Fibroblast of skin of abdomen (primary cell): ENCODE data around the gene RGS16.

Source experiments
- DNase-seq: peaks from one replicate; pipeline ENCODE4 v3.0.0-alpha.2; 2013

The RGS16 gene

DNA sequence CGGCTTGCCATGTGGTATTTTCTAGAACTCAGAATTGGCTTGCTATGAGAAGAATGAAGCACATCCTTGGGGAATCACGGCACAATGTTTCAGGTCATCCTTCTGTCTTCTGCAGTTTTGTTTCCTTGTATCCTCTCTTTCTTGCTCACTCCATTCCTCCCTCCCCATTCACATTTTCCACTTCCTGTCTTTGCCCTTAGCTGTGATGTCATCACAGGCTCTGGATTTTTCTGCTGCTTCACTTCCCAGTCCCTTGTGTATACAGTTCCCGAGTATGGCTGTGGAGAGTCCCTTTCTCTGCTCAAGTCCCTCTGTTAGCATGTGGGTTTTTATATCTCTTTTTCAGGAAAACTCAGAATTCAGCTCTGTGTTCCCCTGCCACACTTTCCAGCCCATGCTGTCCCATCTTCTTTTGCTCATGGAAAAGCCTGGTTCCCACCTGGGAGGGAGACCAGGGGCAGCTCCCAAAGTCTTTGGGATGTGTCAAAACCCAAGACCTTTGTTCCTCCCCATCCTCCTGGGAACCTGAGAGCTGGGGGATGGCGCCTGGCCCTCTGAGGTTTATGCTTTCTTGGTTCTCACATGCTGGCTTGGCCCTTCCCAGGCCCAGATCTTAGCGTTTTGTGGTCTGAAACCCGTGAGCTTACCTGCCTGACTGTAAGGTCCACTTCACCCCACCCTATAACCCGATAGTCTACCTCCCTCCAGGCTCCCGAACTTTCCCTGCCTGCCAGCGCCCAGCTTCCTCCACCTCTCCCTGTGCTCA is 4.8 kb upstream of the RGS16 start:
- peak; percentile 47 for DNase-seq

DNA sequence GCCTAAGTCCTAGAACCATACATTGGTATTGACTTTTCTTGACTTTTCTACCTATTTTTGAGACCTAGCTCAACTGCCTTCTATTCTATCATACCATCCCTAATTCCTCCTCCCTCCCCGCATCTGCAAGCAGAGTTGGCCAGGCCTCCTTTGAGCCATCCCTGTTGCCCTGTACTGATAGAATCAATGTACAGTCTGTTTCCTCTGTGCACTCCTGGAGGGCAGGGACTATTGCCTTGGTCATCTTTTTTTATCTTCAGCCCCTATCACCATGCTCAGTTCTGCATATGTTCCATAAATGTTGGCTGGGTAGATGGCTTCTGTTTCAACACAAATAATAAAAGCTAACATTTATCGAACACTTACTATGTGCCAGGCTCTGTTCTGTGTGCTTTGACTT is 4.0 kb upstream of the RGS16 start:
- no peak for DNase-seq

DNA sequence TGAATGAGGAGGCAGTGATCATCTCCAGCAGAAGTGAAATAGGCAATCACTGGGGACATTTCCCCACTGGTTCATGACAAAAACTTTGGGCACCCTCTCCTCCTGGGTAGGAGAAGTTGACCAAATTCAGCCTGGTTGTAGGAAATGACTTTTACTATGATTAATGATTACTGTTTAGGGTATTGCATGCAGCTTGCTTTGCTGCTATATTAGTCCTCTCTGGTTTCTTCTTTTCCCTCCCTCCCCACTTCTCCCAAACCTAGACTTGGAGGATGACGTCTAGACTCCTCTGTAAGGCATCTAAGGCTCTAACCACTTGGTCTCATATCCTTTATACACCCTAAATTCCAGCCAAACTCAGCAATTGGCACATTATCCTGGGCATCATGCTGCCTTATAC is 3.4 kb upstream of the RGS16 start:
- DNase-seq: no peak

DNA sequence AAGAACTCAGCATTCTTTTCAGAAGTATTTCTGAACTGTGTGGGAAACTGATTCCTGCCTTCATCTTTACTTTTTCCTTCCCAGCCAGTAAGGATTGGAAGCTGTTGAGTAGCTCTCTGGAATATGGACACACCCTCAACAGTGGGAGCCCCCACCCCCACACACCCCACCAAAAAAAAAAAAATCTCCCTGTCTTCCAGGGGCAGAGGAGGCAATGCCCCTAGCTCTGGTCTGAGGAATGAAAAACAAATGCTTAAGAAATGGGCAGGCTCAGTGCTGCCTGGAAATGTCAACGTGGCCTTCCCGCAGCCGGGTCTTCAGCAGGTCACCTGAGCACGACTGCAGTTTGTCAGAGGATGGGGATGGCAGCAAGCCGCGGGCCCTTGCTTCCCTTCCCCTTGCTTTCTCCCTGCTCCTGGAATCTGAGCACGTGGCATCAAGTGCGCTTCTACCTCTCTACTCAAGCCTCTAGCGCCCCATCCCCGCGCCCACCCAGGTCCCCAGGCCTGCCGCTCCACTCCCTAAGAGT is 479 bp downstream of the RGS16 start:
- DNase-seq: peak; percentile 8

DNA sequence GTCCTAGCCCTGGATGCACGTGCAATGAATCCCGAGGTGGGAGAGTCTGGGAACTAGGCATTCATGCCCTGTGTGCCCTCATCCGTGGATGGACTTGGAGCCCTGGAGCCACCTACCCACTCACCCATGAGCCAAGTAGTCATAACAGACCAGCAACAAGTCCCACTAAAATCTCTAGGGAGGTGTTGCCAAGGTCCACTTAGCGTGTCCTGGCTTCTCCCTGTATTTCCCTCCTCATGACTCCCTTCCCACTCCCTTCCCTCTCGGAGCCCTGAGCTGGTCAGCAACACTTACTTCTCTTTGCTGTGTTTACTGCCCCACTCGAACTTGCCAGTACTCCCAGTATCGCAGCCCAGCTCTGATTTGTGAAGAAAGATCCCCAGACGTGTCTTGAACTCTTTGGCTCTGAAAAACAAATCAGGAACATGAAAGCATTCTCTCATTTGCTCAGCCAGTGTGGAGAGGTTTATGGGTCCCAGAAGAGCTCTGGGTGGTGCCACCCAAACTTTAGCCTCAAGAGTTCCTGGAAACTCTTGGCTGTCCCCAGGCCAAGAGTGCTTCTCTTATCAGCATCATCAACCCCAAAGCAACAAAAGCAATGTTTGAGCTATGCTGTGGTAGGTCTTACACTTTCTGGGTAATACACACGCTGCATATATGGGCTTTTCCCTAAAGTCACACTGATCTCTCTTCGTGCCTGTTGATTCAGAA is 1.1 kb downstream of the RGS16 start:
- DNase-seq: peak; percentile 8

DNA sequence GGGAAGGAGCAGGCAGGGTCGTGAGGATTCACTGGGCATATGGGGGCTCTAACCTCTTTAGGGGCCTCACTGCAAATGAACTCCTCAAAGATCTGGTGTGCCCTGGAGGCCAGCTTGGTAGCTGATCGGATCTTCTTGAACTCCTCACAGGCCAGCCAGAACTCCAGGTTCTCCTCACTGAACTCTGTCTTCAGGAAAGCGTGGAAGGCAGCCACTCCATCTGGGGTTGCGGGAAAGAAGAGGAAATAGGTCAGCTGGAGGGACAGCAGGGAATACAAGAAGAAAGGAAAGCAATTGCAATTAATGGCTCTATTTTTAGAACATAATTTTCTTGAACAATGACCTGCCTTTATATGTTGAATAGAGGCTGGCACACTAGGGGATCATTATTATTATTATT is 2.3 kb downstream of the RGS16 start:
- no peak for DNase-seq

DNA sequence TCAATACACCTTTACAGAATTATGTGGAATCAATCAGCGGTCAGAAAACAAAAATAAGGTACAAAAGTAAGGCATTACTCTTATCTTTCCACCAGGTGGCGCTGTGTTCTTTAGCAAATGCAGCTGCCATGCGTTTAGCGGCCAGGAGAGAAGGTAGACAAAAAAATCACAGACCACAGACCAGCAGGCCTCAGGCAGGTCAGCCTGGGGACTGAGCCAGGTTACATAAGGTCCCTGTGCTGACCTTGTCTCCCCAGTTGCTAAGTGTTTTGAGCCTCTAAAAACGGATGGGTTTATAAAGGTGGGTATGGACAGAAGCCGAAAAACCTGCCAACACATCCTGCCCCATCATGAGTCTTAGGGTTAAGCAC is 2.8 kb downstream of the RGS16 start:
- peak; percentile 66 for DNase-seq

DNA sequence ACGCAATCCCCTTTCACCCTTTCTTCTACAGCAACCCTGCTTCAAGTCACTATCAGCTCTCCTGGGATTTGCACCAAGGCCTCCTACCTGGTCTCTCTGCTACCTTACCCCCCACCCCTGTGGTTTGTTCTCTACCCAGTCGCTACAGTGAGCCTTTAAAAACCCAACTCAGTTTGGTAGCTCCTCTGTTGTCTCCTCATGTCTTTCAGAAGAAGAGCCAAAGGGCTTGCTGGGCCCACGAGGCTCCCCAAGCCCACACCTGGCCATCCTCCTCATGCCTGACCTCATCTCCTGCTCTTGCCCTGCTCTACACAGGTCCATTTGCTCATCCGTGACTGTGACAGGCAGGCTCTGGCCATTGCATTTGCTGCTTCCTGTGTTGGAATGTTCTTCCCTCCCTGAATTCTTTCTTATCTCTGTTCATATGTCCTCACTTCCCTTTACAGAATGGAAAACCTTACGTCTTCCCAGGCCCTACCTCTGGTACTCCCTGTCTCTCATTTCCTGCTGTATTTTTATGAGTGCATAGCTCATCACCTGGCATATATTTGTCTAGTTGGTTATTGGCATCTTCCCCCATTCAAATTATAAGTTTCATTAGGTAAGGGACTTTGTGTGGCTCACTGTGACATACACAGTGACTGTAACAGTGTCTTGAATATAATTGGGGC is 3.3 kb downstream of the RGS16 start:
- DNase-seq: no peak

DNA sequence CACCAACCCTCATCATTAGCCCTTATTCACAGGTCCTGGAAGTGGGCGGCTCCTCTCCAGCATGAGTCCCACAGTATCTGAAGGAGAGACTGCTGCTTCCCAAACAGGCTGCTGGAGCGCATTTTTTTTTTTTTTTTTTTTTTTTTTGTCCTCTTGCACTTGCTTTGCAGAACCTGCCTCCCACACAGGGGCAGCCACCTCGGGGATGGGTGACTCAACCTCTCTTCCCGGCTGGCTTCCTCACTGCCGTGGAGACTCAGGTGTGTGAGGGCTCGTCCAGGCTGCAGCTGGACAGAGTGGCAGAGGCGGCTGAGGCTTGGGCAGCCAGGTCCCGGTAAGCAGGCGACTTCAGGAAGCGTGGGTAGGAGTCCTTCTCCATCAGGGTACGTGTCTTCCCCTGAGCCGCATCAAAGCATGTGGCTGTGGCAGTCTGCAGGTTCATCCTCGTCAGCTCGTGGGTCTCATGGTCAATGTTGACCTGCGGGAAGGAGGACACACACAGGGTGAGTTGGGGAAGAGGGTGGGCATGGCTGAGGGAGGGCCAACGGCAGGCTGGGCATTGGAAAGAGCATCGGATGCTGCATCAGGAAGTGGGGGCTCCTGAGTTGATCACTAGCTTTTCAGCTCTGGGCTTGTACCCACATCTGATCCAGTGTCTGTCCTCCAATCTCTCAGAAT is 4.0 kb downstream of the RGS16 start:
- no peak for DNase-seq

DNA sequence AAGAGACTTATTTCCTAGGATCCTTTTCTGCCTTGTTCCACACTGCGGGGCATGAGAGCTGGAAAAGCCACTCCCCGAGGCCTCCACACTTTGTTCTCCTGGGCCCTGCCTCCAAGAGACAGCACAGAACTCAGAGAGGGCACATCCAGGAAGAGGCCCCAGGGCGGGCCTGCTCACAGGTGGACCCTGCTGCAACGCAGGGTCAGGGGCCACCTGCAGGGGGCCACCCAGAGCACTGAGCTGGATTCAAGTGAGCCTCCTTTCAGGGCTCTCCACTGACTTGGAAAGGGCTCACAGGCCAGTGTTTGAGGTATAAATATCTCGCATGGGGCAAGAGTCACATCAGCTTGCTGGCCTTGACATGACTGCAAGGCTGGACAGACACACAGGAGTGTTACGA is 4.8 kb downstream of the RGS16 start:
- DNase-seq: no peak

DNA sequence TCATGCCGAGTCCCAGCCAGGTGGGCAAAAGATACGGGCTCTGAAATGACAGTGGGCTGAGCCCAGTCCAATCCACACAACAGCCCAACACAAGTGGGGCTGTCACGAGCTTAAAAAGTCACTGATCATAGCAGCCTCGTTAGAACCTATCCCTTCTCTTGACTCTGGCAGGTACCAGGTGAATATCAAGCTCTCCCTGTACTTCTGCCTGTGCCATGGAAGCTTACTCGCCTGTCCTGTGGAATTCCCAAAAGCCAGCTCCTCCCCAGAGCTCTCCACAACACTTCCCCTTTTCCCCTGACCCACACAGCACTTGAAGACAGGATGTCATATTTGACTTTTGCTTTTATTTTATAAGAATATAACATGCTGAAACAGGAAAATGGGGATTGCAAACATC is 5.9 kb downstream of the RGS16 start:
- no peak for DNase-seq

DNA sequence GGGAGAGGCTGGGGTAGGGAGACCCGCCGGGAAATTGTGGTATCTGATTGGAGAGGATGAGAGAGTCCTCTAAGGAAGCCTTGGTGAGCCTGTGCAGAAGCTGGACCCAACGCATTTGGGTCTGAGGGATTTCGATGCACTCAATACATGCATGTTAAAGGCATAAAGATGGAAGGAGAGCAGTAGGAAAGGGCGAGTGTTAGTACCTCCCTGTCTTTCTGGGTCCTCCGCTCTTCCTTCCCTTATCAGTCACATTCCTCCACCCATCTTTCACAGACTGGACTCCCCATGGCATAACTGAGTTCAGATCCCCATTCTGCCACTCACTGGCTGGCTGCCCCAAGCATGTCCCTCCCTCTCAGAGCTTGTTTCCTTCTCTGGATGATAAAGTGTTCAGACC is 7.3 kb downstream of the RGS16 start:
- DNase-seq: no peak

DNA sequence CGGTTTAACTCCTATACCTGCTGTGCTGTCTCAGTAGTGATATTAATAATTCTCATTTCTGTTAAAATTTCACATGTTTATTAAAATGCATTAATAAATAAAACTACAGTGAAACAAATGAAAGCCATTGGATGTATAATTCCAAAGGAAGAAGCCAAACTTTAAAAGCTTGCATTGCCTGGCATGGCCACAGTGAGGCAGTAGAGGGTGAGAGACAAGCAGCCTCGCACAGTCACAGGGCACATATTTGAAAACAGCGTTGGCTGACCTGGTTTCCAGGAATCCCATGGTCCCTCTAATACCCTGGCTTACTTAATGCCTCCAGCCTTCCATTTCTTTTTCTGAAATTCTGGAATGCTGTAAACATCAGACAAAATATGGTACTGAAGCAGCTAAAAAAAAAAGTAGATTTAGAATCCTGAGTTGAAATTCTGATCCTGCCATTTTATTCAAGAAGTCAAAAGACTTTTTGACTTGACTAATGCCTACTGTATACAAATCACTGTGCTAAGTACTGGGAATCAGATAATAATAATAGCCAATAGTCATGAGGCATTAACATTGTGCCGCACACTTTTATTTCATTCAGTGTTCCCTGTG is 8.4 kb downstream of the RGS16 start:
- DNase-seq: peak; percentile 58

DNA sequence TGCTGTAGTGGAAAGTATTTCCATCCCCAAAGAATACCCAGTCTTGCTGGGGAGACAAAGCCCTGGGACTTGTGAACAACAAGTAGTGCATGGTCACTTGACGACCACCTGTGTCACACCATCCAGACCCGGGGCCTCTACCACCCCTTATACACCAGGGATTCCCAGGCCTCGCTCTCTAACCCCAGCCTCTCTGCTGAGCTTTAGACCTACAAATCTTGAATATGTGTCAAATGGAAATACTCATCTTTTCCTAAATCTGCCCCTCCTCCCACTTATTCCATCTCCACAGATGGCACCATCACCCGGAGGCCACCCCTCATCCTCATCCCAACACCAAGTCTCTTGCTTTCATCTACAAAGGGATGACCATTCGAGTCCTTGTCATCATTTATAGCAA is 14.3 kb downstream of the RGS16 start:
- no peak for DNase-seq

DNA sequence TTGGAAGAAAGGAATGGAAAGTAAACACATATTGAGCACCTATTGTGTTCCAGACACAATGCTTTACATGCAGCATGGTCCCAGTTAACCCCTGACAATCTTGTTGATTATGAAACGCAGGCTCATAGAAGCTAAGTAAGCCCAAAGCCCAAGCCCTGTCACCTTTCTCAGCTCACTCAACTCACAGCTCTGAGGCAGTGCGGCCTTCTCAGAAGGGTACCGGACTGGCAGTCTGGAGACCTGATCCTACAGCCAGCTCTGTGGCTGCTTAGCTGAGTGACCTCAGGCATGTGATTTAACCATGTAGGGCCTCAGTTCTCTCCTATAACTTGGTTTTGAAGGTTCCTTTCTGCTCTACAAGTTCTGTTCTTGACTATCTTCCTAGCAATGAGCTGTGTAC is 14.7 kb downstream of the RGS16 start:
- no peak for DNase-seq

DNA sequence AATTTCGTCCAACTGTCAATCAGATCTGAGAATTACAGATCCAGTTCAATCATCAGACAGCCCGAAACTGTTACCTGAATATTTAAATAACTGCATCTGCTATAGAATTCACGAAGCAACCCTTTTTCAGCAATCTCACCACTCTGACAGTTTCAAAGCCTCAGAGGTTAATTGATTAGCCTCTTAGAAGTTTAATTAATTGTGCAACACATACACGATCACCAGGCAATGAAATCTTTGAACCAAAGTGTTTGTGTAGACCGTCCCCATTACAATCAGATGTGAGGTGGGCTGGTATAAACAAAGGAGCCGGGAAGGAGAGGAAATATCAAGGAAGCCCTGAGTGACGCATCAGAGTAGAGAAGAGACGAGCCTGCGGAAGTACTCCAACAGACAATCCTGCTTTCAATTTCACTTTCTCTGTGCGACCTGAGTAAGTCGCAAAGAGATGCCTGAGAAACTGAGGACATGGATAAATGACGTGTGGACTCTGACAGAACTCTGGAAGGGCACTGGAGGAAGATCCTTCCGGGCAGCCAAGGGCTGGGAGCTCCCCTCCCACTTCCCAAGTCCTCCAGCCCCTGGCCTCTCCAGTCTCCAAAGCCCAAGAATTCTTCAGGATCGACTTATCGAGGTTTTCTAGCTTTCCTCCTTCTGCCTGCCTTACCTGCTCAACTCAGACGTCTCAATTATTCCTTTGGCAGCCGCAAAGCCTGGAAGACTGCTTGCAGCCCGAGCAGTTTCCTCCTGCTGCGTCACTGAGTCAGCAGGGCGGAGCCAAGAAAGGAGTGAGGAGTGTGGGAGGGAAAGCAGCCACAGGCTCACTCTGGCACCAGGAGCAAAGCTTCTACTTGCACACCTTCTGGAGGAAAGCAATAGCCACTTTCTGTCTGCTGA is 15.4 kb downstream of the RGS16 start, which contains the start of gene RNASEL:
TSS of gene RNASEL (minus strand) at position 757 of the 897 bp plus-strand sequence. CDS start 2,450 bp downstream, outside the sequence.
- DNase-seq: peak; percentile 65

DNA sequence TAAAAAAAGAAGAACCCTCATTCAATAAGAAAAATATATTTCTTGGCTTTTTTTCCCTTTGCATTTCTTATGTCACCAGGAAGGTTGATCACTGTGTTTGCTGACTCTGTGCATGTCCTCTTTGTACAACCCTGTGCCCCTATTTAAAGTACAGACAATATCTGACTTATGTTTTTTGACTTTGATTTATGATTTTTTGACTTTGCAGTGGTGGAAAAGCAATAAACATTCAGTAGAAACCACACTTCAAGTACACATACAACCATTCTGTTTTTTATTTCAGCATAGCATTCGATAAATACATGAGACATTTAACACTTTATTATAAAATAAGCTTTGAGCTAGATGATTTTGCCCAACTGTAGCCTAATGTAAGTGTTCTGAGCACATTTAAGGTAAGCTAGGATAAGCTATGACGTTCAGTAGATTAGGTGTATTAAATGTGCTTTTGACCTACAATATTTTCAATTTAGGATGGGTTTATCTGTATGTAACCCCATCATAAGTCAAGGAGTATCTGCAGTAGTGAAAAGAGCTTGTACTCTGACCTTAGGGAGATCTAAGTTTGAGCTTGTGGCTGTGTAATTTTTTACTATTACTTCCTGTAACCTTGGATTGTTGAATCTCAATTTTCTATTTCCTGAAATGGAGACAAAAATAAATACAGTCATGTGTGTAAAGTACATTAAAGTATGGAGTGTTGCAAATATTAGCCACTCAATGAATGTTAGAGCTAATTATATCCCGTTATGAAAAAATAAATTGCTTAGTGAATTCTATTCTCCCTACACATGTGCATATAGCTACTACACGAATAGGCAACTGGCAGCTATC is 16.3 kb downstream of the RGS16 start:
- no peak for DNase-seq

DNA sequence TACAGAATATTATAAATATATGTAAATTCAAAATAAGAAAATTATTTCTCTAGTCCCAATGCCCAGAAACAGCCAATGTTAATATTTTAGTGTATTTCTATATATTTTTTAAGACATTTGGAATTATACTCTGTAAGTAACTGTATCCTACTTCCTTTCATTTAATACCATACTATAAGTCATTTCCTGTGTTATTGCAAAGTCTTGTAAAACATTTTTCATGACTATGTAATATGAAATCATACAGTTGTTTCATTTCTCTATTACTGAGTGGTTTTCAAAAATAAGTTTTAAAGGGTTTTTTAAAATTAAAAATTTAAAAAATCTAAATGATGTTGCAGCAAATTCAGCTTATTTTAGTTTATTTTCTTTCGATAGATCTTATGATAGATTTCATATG is 17.1 kb downstream of the RGS16 start:
- no peak for DNase-seq

DNA sequence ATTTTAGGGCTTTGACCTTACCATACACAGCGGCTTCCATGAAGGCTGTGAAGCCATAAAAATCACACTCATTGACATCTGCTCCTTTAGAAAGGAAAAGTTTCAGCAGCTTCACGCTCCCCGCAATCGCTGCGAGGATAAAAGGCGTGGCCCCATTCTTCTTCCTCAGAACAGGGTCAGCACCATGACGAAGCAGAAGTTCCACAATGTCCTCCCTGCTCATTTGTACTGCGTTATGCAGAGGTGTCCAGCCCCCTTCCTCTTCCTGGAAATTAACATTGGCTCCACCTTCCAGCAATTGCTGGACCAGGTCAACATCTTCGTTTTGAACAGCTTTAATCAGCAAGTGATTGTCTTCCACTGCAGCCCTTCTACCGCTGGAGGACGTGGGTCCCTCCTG is 17.8 kb downstream of the RGS16 start:
- DNase-seq: no peak

DNA sequence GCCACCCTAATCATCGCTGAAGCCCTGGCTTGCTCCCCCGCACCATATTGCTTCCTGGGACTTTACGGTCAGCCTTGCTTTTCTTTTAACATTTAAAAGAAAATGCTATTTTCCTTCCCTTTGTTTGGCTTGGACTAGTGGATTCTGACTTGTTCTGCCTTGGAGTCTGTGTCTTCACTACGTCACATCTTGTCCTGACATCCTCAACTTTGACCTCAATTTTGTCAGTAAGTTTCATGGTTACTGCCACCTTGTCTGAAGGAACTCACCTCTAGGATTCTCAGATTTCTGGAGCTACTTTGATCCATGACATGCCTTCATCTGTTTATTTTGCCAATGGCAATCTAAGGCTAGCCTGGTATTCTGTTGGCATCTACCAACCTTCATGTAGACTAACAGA is 19.4 kb downstream of the RGS16 start:
- no peak for DNase-seq
